DLD1 (cell line): ENCODE measurements around the gene ZNF484.

ENCODE experiments used
- in situ Hi-C: cut with HindIII; loops from 2 replicates; pipeline ENCODE4 v1.10.0; 2017; ENCODE audit warnings: low sequenced_read_pairs

Gene ZNF484

GRCh38 chr9:92795598-92796336 is 82.1 kb downstream of the ZNF484 start:
- in situ Hi-C loops = no loop called here
